ENCODE data around the gene DMRTB1. TPM values are rescaled to one million over a fixed set of nuclear protein-coding genes. Genes with fewer than 3 reads are reported as not detected.

The DMRTB1 gene
- total and polyA plus RNA-seq, 3 donors from 2014 or later, result 44.5 to 107 (median 51.8) TPM

DNA sequence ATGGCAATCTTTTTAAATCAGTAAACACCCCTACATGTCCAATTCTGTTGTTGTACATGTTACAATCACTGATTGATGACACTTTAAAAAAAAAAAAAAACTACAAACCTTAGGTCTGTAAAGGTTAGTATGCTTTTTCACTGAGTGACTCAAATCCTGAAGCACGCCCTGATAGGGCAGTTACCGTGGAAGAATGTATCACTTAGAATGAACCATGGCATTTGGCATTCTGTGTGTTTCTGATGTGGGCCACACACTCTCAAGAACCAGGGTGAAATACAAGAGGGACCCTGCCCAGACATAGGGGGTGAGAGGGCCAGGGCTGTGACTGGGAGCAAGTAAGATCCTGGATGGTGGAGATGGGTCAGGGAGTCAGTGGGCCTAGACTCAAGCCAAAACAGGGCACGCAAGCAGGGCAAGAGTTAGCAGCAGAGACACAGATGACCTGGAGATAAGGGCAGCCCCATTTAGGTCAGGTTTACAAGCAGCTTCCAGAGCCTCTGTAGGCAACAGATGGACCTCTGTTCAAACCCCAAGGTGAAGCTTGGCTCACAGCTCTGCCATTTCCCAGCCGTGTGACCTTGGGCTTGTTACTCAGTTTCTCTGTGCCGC is 47.6 kb upstream of the DMRTB1 start:
- intact Hi-C loops (cut with DNase I; ENCODE audit: low total_unique reads), result no loop called here
- 84 to 88% methylated on average over 5 of the region's 5 CpGs for WGBS, 2 donors
- Histone ChIP-seq H3K36me3 (ENCODE audit: low read depth, missing control alignments) (no peaks in the 10 kb centered on the region), H3K9me3 (no peaks in the 10 kb centered on the region), H3K27me3 (no peaks in the 10 kb centered on the region), H3K4me3 (no peak overlapping the region), H3K4me1 (no peaks in the 10 kb centered on the region), H3K27ac (no peak overlapping the region)
- DNase-seq, result no peak
- TF ChIP-seq, protein P1, sequence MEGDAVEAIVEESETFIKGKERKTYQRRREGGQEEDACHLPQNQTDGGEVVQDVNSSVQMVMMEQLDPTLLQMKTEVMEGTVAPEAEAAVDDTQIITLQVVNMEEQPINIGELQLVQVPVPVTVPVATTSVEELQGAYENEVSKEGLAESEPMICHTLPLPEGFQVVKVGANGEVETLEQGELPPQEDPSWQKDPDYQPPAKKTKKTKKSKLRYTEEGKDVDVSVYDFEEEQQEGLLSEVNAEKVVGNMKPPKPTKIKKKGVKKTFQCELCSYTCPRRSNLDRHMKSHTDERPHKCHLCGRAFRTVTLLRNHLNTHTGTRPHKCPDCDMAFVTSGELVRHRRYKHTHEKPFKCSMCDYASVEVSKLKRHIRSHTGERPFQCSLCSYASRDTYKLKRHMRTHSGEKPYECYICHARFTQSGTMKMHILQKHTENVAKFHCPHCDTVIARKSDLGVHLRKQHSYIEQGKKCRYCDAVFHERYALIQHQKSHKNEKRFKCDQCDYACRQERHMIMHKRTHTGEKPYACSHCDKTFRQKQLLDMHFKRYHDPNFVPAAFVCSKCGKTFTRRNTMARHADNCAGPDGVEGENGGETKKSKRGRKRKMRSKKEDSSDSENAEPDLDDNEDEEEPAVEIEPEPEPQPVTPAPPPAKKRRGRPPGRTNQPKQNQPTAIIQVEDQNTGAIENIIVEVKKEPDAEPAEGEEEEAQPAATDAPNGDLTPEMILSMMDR (IDR thresholded peaks at IDR 0.05), result no peak

DNA sequence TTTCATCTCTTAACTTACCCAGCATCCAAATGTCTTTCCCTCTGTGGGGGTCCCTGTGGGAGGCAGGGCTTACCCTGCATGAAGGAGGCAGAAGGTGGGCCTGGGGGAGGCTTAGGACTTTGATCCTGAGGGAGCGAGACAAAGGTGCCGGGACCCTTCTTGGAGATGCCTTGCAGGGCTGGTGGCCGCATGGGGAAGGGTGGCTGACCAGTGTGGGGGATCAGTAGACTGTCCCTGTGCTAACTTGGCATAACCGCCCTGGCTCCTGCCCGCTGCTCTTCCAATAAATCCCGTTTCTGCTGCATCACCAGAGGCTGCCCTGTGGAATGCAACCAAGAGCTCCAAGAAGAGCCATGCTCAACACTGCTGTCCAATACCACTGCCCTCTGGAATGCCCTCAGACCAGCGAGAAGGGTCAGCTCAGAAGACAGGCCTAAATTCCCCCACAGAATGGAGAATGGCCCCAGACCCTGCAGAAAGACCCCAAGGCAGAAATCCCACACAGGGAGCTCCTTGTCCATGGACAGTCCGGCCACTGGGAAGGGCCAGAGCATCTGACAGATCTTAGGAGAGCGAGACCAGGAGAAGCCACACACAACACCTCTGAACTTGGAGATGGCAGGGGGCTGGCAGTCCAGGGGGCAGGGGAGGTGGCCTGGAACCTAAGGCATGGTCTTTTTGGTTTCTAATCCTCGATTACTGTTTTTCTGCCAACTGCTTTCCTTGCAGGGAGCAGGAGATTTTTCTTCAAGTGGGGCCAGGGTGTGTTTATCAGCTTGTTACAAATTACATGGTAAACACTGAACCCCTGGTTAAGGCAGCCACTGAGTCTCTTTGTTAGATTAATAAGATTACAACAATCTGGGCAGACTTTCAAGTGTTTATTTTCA is 46.7 kb upstream of the DMRTB1 start:
- DNase-seq, result no peak
- Histone ChIP-seq H3K36me3 (ENCODE audit: low read depth, missing control alignments) (no peaks in the 10 kb centered on the region), H3K27ac (no peak overlapping the region), H3K9me3 (no peaks in the 10 kb centered on the region), H3K27me3 (no peaks in the 10 kb centered on the region), H3K4me3 (no peak overlapping the region), H3K4me1 (no peaks in the 10 kb centered on the region)
- intact Hi-C loops (cut with DNase I; ENCODE audit: low total_unique reads), result no loop called here
- WGBS, 2 donors, result 92 to 93% methylated on average over 10 of the region's 10 CpGs
- TF ChIP-seq, protein P1 (IDR thresholded peaks at IDR 0.05), result no peak
- TF ChIP-seq POLR2A (IDR thresholded peaks at IDR 0.05), result no peak

DNA sequence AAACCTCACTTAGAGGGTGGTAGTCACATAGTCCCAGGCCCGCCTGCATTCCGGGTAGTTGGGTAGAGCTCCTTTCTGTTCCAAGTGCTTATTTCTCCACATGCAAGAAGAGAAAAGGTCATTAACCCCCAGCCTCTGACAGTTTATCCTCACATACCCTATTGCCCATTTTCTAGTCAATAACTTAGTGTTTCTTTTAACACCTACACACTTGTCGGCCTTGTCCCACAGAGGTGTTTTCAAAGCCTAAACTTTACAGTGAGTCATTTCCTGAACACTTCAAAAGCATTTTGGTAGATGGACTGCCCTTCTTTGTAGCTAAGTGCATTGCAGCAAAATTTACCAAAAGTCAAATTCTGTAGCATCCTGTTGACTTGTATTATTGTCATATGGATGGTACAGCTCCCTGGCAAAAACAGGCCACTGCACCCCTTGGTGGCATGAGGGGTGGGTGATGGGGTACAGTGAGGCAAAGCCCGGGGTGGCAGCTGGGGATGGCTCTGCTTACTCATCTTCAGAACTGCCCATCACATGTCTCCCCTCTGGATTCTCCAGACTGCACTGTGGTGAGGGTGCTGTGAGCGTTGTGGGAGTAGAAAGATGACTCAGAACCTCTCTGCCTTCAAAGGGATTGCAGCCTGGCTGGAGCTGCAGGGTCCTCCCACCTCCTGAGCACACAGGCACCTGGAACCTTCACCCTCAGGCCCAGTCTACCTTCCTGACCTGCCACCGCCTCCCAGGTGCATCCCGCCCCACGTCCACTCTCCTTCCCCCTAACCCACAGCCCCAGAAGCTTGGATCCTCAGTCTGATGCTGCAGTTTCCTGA is 45.8 kb upstream of the DMRTB1 start:
- H3K27ac ChIP-seq, result no peak overlapping the region
- H3K4me3 ChIP-seq, result no peak overlapping the region
- TF ChIP-seq, protein P1 (IDR thresholded peaks at IDR 0.05), result no peak
- no peak for TF ChIP-seq POLR2A (IDR thresholded peaks at IDR 0.05)
- H3K27me3 ChIP-seq, result no peaks in the 10 kb centered on the region
- H3K9me3 ChIP-seq, result no peaks in the 10 kb centered on the region
- DNase-seq, result no peak
- H3K4me1 ChIP-seq, result no peaks in the 10 kb centered on the region
- no peaks in the 10 kb centered on the region for H3K36me3 ChIP-seq (ENCODE audit: low read depth, missing control alignments)
- 79 to 87% methylated on average over 8 of the region's 8 CpGs for WGBS, 2 donors
- intact Hi-C loops (cut with DNase I; ENCODE audit: low total_unique reads), result no loop called here

DNA sequence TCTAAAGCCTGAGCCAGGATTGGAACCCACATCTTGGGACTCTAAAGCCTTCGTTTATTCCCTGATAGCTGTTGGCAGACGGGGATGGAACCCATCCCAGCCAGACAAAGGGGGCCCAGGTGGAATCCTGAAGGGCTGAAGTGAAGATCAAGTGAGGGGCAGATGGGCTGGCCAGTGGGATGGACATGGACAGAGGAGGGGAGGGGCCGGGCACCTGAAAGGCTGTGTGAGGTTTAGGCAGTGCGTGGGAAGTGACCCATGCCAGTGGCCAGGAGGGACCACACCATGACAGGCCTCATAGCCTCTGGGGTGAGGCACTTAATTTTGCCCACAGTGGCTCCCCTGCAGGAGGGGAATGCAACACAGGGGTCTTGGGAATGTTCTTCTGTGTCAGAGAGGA is 44.6 kb upstream of the DMRTB1 start:
- Histone ChIP-seq H3K36me3 (ENCODE audit: low read depth, missing control alignments) (no peaks in the 10 kb centered on the region), H3K9me3 (no peaks in the 10 kb centered on the region), H3K4me3 (no peak overlapping the region), H3K4me1 (no peaks in the 10 kb centered on the region), H3K27me3 (no peaks in the 10 kb centered on the region), H3K27ac (no peak overlapping the region)
- WGBS, 2 donors, result 93 to 95% methylated on average over 4 of the region's 4 CpGs
- no peak for DNase-seq
- no peak for TF ChIP-seq POLR2A (IDR thresholded peaks at IDR 0.05)
- TF ChIP-seq, protein P1 (IDR thresholded peaks at IDR 0.05), result no peak
- intact Hi-C loops (cut with DNase I; ENCODE audit: low total_unique reads), result no loop called here

Measured in testis (tissue), 3 donors.